Heart right ventricle (tissue), 16 donors: Measurements from ENCODE around the gene GALNT5. TPM values are rescaled to one million over a fixed set of nuclear protein-coding genes. Genes with fewer than 3 reads are reported as not detected.
A peak's percentile ranks its signal among the peaks of the same experiment; 100 is the strongest.

ENCODE experiments used
- ATAC-seq, 8 donors: fragments of 200-7000 bp; cut with Tn5 transposase; one replicate each; pipeline ENCODE4 v1.9.1; 2020; ENCODE audit warnings: mild to moderate bottlenecking in 8 of 8, moderate library complexity in 8 of 8, moderate number of reproducible peaks in 1 of 8
- DNase-seq, 2 donors: peaks; one replicate each; pipeline ENCODE4 v3.0.0-alpha.2; 2020
- H3K27ac ChIP-seq, 10 donors: fragments of 200-600 bp; sonication (generic) in 2 of 10; one replicate each; pipeline versions ENCODE4 v1.5.0 to v1.8.0; 2020 to 2022; ENCODE audit warnings: mild to moderate bottlenecking in 3 of 10
- H3K27me3 ChIP-seq, 7 donors: fragments of 200-600 bp; one replicate each; pipeline ENCODE4 v1.8.0; 2021 to 2022; ENCODE audit warnings: mild to moderate bottlenecking in 2 of 7
- H3K36me3 ChIP-seq, 9 donors: fragments of 200-600 bp; sonication (generic) in 1 of 9; one replicate each; pipeline versions ENCODE4 v1.5.0 to v1.8.0; 2020 to 2022; ENCODE audit warnings: mild to moderate bottlenecking in 2 of 9
- H3K4me1 ChIP-seq, 9 donors: fragments of 200-600 bp; sonication (generic) in 1 of 9; one replicate each; pipeline versions ENCODE4 v1.5.0 to v1.8.0; 2020 to 2022; ENCODE audit warnings: mild to moderate bottlenecking in 4 of 9
- H3K4me3 ChIP-seq, 10 donors: fragments of 200-600 bp; sonication (generic) in 2 of 10; one replicate each; pipeline versions ENCODE4 v1.5.0 to v1.8.0; 2020 to 2022; ENCODE audit warnings: mild to moderate bottlenecking in 7 of 10, moderate library complexity in 2 of 10
- H3K9me3 ChIP-seq, 11 donors: fragments of 200-600 bp in 10 of 11; sonication (generic) in 2 of 11; one replicate each; pipeline versions ENCODE4 v1.5.0 to v1.8.0; 2013 to 2022; ENCODE audit warnings: mild to moderate bottlenecking in 2 of 11, control low read depth in 1 of 11, moderate library complexity in 1 of 11
- WGBS, 2 donors: extraction: QIAGEN DNeasy Blood & Tissue Kit; methylation state at CpG; one replicate each; pipeline ENCODE4 v1.1.7; 2013; ENCODE audit warnings: inconsistent platforms in 1 of 2; 5-methylcytosine and 5-hydroxymethylcytosine counted together
- intact Hi-C, 10 donors: fragments of 100-400 bp; cut with DNase I; formaldehyde crosslinking; loops; one replicate each; pipeline versions ENCODE4 v1.11.1 to v1.14.2; 2022
- long read RNA-seq, 3 donors: library from polyadenylated mRNA; unstranded; transcript quantifications; one replicate each; pipeline ENCODE4 v2.0.0, GENCODE V29; 2020 to 2021
- polyA plus RNA-seq, 2 donors: library from polyadenylated mRNA; stranded (reverse); fragments of 200-250 nt; gene quantifications; one replicate each; pipeline ENCODE4 v1.2.3, GENCODE V29; 2013
- total RNA-seq, 10 donors: library from RNA; stranded (reverse); fragmentation: NEBNext Ultra II Directional in 3 of 10; extraction: Animal tissue kit (Norgen Biotek cat#: 25700) in 3 of 10; gene quantifications; one replicate each; pipeline versions ENCODE4 v1.2.1 to v1.2.4, GENCODE V29; 2021 to 2023
- TF ChIP-seq, protein P1 (sequence below), 9 donors: fragments of 200-600 bp; sonication (generic) in 2 of 9; IDR thresholded peaks; one replicate each; pipeline versions ENCODE4 v1.5.0 to v1.8.0; 2021 to 2022; ENCODE audit warnings: antibody characterized with exemption in 9 of 9, mild to moderate bottlenecking in 5 of 9, moderate library complexity in 1 of 9
- donor health status: Arrhythmogenic right ventricular cardiomyopathy.
- donor health status: ischemic (EF 13 %, LVEDD 7.1; RV severe dilation, severe dysfunction).
- donor health status: healthy with polysubstance abuse.
- donor health status: DM: no; HTN: yes; CAD: no.
- donor health status: DM: no; HTN: no; CAD: no.
- donor health status: ischemic (EF 25% LVEDD 6.9; RV normal size, moderate dysfunction).
- donor health status: ischemic (EF 25% LVEDD 5.7; RV mildly dilated, moderate dysfunction).
- donor health status: healthy.
- donor health status: DM: yes; HTN: yes; CAD: no.
- donor health status: Ischemic cardiomyopathy.
- donor health status: ischemic (EF 35%, LVEDD 5.7; RV mildly dilated, moderate dysfunction).
- donor health status: nonischemic (EF 11% LVEDD 7.7; RV severe dilation, severe dysfunction).
- donor health status: DM: yes; HTN: yes; CAD: no.
- donor health status: PGD.
- donor health status: ischemic (EF 29% LVEDD 5.4; RV normal size, mild dysfunction).
- donor health status: nonischemic (EF 23%, LVEDD 6.1; RV moderate dilation, normal function).

GALNT5 gene
- total RNA-seq, result under 1 TPM; 0.08 to 0.74 (median 0.23) TPM
- under 1 TPM in 1 of 2 donors, not detected in 1; 0.06 TPM for polyA plus RNA-seq
- long read RNA-seq, donor 1, result 0 reads
- long read RNA-seq, donor 2, result 0 reads
- long read RNA-seq, donor 3, partial matches to known transcripts, result 1 of 1 reads
- long read RNA-seq, donor 3, other reads (novel, unspliced or antisense), result 0 of 1 reads

DNA sequence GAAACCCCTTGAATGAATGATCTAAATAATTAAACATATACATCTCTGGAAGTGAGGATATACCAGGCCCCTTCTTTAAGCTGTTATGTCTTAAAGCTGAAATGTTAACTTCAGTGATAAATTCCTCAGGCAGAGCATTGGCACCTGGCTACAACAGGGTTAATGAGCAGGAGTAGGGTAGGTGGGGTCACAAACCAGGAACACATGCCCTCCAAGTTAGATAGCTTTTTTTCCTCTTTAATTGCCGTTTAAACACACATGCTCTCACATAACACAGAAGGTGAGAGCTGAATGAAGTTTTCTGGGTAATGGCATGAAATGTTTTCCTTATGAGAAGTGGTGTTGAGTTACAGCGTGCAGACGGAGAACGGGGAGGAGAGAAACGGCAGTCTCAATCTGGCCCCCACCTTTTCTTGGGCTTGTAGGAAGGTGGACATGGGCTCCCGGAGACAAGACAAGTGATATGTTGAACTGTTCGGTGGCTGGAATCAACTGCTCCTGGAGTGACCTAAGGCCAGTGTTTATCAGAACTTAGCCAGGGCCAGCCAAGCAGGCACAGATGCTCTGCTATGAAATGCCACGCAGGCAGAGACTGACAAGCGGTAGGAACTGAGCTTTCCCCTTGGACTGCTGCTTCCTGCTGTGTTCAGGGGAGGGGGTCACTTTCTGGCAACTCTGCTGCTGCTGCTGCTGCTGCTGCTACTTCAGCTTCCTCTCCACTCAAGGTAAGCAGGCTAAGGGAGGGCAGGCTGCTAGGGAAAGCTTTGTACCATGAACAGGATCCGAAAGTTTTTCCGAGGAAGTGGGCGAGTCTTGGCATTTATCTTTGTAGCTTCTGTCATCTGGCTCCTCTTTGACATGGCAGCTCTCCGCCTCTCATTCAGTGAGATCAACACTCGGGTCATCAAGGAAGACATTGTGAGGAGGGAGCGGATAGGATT lies at the start of gene GALNT5:
Gene GALNT5, plus strand, starts transcription at position 394 of the 941 bp plus-strand sequence. Its CDS starts 378 bp downstream, at position 772.
- Histone ChIP-seq H3K4me3 (peak within 1 kb of the TSS in 8 of 10 donors; percentile 23 to 44 (median 34)), H3K9me3 (no peaks in the 10 kb centered on the region), H3K27ac (no peak within 1 kb of the TSS), H3K27me3 (peaks cover 0 to 3% (median 0%) of the 10 kb centered on the region in 7 donors), H3K36me3 (no peaks in the 10 kb centered on the region), H3K4me1 (peaks cover 0 to 26% (median 14%) of the 10 kb centered on the region in 9 donors)
- DNase-seq, result peak in 1 of 2 donors; percentile 4
- TF ChIP-seq, protein P1, sequence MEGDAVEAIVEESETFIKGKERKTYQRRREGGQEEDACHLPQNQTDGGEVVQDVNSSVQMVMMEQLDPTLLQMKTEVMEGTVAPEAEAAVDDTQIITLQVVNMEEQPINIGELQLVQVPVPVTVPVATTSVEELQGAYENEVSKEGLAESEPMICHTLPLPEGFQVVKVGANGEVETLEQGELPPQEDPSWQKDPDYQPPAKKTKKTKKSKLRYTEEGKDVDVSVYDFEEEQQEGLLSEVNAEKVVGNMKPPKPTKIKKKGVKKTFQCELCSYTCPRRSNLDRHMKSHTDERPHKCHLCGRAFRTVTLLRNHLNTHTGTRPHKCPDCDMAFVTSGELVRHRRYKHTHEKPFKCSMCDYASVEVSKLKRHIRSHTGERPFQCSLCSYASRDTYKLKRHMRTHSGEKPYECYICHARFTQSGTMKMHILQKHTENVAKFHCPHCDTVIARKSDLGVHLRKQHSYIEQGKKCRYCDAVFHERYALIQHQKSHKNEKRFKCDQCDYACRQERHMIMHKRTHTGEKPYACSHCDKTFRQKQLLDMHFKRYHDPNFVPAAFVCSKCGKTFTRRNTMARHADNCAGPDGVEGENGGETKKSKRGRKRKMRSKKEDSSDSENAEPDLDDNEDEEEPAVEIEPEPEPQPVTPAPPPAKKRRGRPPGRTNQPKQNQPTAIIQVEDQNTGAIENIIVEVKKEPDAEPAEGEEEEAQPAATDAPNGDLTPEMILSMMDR (IDR thresholded peaks at IDR 0.05), result no peak
- peak in 7 of 8 donors; percentile 26 to 62 (median 43) for ATAC-seq
- WGBS, 2 donors, result 6 to 7% methylated on average over 15 of the region's 15 CpGs
- intact Hi-C loops, result no loop called here

GRCh38 chr2:157216286-157216965 lies 41.1 kb upstream of the GALNT5 start:
- H3K4me1 ChIP-seq, result no peaks in the 10 kb centered on the region
- H3K27me3 ChIP-seq, result peaks cover 0 to 3% (median 0%) of the 10 kb centered on the region in 7 donors
- no peaks in the 10 kb centered on the region for H3K9me3 ChIP-seq
- no peak overlapping the region for H3K4me3 ChIP-seq
- intact Hi-C loops, result no loop called here
- no peak overlapping the region for H3K27ac ChIP-seq
- no peaks in the 10 kb centered on the region for H3K36me3 ChIP-seq
- DNase-seq, result no peak
- TF ChIP-seq, protein P1 (IDR thresholded peaks at IDR 0.05), result no peak
- no peak for ATAC-seq

DNA sequence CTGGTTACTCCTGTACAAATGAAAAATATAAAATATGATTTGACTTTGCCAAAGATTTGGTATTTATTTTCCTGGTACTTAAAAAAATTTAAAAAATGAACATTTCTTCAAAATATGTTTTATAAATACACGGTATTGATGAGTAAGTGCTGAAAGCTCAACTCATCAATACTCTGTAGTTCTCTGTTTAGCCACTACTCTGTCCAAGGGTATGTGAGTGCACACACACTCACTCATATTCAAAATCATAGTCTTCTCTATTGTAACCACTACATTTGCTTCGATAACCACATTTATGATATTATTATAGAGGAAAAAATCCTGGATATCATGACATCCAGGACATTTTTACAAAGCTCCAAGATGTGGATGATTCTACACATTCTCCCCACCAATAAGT lies 40.1 kb upstream of the GALNT5 start:
- DNase-seq (no peak), ATAC-seq (no peak)
- H3K4me3 ChIP-seq, result no peak overlapping the region
- peaks cover 0 to 3% (median 0%) of the 10 kb centered on the region in 7 donors for H3K27me3 ChIP-seq
- intact Hi-C loops, result no loop called here
- no peaks in the 10 kb centered on the region for H3K36me3 ChIP-seq
- H3K27ac ChIP-seq, result no peak overlapping the region
- no peaks in the 10 kb centered on the region for H3K4me1 ChIP-seq
- H3K9me3 ChIP-seq, result no peaks in the 10 kb centered on the region
- TF ChIP-seq, protein P1 (IDR thresholded peaks at IDR 0.05), result no peak
- WGBS, 2 donors, result 86 to 88% methylated on average over 2 of the region's 2 CpGs

DNA sequence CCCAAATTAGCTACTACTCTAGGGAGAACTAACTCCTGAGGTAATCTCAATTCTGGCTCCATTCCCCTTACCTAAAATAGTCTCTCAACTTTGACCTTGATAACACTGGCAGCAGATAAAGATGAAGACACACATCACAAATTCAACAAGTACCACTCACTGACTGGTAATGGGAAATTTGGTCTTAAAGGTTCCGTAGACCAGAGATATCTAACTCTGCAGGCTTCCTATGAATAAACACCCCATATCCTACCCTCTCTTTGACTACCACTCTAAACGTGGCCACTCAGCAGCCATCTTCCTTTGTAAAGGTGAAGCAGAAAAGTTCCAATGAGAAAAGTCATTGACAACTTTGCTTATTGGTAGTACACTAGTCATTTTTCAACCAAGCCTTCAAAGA lies 38.6 kb upstream of the GALNT5 start:
- H3K9me3 ChIP-seq, result no peaks in the 10 kb centered on the region
- intact Hi-C loops, result no loop called here
- DNase-seq (no peak), ATAC-seq (no peak)
- H3K27me3 ChIP-seq, result peaks cover 0 to 3% (median 0%) of the 10 kb centered on the region in 7 donors
- H3K36me3 ChIP-seq, result no peaks in the 10 kb centered on the region
- WGBS, 2 donors, result 41 to 43% methylated on average over 2 of the region's 2 CpGs
- no peak overlapping the region for H3K27ac ChIP-seq
- H3K4me3 ChIP-seq, result no peak overlapping the region
- no peaks in the 10 kb centered on the region for H3K4me1 ChIP-seq
- TF ChIP-seq, protein P1 (IDR thresholded peaks at IDR 0.05), result no peak
